ENCODE results near the gene KRTAP12-2.
"Not testable (repeated sequence)": the region's sequence is repeated elsewhere in the genome, so short reads cannot be mapped to it uniquely, and the experiment has no call there.

Gene KRTAP12-2

GRCh38 chr21:44648557-44649311 is 18.0 kb downstream of the KRTAP12-2 start:
- no peak for DNase-seq

DNA sequence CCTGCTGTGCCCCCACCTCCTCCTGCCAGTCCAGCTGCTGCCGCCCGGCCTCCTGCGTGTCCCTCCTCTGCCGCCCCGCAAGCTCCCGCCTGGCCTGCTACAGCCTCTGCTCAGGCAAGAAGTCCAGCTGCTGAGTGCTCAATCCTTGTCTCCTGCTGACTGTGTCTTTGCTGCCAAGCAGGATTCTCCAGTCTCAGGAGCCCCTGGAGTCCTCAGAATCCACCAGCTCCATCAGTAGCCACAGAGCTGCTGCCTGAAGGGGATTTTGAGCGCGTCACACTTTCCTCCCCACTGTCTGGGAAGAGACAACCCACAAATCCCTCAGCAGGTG is 19.5 kb downstream of the KRTAP12-2 start:
- DNase-seq: no peak

DNA sequence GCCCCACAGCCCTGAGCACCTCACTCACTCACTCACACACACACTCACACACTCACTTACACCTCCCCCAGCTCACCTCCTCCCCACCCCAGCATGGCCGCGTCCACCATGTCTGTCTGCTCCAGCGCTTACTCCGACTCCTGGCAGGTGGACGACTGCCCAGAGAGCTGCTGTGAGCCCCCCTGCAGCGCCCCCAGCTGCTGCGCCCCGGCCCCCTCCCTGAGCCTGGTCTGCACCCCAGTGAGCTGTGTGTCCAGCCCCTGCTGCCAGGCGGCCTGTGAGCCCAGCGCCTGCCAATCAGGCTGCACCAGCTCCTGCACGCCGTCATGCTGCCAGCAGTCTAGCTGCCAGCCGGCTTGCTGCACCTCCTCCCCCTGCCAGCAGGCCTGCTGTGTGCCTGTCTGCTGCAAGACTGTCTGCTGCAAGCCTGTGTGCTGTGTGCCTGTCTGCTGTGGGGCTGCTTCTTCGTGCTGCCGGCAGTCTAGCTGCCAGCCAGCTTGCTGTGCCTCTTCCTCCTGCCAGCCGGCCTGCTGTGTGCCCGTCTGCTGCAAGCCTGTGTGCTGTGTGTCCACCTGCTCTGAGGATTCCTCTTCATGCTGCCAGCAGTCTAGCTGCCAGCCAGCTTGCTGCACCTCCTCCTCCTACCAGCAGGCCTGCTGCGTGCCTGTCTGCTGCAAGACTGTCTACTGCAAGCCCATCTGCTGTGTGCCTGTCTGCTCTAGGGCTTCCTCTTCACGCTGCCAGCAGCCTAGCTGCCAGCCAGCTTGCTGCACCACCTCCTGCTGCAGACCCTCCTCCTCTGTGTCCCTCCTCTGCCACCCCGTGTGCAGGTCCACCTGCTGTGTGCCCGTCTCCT is 20.1 kb downstream of the KRTAP12-2 start, which contains the start of gene KRTAP10-11:
Gene KRTAP10-11, plus strand, starts transcription at position 49 of the 856 bp plus-strand sequence. Its CDS starts 45 bp downstream, at position 94.
- not testable (repeated sequence) for DNase-seq

DNA sequence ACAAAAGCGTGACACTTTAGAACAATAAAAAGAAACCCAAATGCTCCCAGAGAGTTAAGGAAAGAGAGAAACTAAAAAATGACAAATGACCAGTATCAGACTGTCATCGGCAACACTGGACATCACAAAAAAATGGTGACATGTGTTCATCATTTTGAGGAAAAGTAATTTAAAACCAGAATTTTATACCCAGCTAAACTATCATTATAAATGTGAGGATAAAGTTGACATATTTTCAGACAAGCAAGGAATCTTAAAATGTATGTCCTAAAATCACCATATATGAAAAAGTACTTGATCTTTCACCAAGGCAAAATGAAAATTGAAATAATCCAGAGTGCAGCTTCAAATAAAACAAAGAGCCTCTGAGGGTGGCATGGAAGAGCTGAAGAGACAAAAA is 21.8 kb downstream of the KRTAP12-2 start:
- DNase-seq: no peak

DNA sequence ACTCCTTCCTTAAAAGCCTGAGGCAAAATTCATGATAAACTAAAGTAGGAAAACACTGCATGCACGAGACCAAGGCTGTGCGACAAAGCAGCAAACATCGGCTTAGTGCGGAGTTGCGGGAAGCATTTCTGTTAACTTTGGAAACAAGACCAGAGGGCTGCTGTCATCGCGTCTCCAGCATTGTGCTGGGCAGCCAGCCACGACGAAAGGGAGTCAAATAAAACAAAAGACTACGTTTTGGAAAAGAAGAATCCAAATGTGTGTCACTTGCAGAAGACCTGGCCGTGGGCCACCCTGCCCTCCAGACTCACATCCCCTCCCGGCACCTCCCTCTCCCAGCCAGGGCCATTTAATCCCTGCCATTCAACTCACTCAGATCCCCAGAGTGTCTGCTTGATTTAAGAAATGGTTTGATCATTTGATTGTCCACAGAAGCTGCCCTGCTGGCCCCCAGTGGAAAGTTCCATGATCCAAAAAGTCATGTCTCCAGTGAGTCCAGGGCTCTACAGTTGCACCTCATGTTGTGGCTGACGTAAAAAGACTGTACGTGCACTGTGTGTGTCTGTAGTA is 22.9 kb downstream of the KRTAP12-2 start:
- DNase-seq: no peak

DNA sequence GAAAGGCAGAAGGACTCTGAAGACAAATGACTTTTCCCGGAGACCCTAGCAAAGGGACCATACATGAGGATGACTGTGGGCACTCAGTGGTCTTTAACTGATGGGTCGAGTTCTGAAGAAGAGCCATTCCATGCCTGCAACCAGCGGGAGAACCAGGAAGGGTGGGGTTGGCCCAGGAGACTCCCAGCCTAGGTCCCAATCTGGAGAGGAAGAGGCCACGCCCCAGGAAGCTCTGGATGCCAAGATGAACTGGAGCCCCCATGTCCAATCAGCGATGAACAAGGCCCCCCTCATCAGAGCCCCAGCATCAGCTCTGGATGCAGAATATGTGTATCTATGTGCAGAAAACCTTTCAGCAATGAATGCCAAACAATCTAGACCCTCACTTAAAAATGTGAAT is 26.0 kb downstream of the KRTAP12-2 start:
- no peak for DNase-seq

- DNase-seq: no peak
Measured at GRCh38 chr21:44639331-44639655, 27.4 kb downstream of the KRTAP12-2 start.

- not testable (repeated sequence) for DNase-seq
Measured at GRCh38 chr21:44638506-44639330, 28.0 kb downstream of the KRTAP12-2 start.

GRCh38 chr21:44637851-44638348 is 28.8 kb downstream of the KRTAP12-2 start:
- not testable (repeated sequence) for DNase-seq

DNA sequence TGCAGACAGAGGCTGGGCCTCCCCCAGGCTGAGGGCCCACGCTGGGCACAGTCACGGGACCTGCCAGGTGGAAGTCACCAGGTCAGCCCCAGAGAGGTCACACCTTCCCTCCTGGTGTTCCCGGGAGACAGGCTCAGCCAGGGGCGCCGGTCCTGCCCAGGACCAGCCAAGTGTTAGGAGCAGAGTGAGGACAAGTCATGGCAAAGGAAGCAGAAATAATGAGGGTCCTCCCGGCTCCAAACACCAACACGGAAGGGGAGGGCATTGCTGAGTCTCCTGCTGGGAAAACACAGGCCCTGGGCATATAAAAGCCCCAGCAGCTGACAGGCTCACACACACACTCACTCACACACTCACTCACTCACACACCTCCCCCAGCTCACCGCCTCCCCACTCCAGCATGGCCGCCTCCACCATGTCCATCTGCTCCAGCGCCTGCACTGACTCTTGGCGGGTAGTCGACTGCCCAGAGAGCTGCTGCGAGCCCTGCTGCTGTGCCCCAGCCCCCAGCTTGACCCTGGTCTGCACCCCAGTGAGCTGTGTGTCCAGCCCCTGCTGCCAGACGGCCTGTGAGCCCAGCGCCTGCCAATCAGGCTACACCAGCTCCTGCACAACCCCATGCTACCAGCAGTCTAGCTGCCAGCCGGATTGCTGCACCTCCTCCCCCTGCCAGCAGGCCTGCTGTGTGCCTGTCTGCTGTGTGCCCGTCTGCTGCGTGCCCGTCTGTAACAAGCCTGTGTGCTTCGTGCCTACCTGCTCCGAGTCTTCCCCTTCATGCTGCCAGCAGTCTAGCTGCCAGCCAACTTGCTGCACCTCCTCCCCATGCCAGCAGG is 29.5 kb downstream of the KRTAP12-2 start, which contains the start of gene KRTAP10-10:
Gene KRTAP10-10, plus strand, starts transcription at position 339 of the 833 bp plus-strand sequence. Its CDS starts 62 bp downstream, at position 401.
- DNase-seq: no peak

GRCh38 chr21:44636209-44637017 is 30.3 kb downstream of the KRTAP12-2 start:
- DNase-seq: no peak

DNA sequence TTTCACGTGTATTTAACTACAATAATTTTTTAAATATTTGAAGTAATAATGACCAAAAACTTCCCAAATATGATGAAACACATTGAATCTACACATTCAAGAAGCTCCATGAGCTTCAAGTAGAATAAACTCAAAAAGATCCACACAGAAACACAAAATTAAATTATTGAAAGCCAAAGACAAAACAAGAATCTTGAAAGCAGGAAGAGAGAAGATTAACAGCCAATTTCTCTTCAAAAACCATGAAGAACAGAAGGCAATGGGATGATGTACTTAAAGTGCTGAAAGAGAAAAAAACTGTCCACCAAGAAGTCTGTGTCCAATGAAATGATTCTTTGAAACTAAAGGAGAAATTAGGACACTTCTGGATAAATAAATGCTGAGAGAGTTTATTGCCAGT is 34.7 kb downstream of the KRTAP12-2 start:
- DNase-seq: no peak

- no peak for DNase-seq
Measured at GRCh38 chr21:44630440-44630839, 36.3 kb downstream of the KRTAP12-2 start.

GRCh38 chr21:44628707-44629391 is 37.9 kb downstream of the KRTAP12-2 start:
- DNase-seq: no peak

DNA sequence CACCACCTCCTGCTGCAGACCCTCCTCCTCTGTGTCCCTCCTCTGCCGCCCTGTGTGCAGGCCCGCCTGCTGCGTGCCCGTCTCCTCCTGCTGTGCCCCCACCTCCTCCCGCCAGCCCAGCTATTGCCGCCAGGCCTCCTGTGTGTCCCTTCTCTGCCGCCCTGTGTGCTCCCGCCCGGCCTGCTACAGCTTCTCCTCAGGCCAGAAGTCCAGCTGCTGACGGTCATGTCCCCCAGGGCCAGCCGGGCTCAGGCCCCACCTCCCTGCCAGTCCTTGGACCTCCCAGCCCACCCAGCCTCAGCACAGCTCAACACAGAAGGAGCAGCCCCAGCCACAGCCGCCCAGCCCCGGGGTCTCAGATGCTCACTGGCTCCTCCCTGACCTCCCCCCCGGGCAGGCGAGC is 38.9 kb downstream of the KRTAP12-2 start:
- not testable (repeated sequence) for DNase-seq

DNA sequence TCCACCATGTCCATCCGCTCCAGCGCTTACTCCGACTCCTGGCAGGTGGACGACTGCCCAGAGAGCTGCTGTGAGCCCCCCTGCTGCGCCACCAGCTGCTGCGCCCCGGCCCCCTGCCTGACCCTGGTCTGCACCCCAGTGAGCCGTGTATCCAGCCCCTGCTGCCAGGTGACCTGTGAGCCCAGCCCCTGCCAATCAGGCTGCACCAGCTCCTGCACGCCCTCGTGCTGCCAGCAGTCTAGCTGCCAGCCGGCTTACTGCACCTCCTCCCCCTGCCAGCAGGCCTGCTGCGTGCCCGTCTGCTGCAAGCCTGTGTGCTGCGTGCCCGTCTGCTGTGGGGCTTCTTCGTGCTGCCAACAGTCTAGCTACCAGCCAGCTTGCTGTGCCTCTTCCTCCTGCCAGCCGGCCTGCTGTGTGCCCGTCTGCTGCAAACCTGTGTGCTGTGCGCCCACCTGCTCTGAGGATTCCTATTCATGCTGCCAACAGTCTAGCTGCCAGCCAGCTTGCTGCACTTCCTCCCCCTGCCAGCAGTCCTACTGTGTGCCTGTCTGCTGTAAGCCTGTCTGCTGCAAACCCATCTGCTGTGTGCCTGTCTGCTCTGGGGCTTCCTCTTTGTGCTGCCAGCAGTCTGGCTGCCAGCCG is 39.4 kb downstream of the KRTAP12-2 start:
- DNase-seq: not testable (repeated sequence)

DNA sequence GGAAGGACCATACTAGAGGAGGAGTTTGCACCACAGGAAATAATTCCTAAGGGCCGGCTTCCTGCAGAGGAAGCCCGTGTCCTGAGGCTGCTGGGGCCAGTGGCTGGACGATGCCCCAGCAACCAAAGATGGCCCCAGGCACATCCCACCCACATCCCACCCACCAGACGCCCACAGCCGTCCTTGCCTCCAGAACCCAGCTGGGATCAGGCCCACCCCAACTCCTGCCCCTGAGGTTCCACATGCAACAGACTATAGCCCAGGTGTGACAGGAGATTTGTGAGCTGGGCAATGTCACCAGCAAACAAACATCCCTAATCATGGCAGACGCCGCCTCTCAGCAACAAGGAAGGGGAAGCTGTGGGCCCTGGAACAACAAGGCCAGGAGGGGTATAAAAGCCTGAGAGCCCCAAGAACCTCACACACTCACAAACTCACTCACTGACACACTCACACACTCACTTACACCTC is 40.0 kb downstream of the KRTAP12-2 start, which contains the start of gene KRTAP10-9:
Gene KRTAP10-9, plus strand, starts transcription at position 421 of the 471 bp plus-strand sequence. CDS start 79 bp downstream, outside the sequence.
- no peak for DNase-seq

DNA sequence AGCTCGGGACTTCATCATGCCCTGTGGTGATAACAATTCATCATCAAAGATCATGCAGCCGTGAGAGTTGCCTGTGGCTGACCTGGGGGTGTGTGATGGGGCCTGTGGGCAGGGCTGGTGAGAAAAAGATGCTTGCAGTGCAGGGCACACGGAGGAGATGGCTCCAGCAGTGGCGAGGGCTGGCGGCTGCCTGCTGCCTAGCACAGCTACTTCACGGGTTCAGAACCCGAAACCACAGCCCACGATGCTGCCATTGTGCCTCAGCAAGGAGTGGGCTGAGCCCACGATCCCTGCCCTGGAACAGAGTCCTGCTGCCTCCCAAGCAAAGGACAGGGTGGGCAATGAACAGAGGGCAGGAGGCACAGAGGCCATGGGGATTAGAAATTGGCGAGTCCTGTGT is 40.5 kb downstream of the KRTAP12-2 start:
- no peak for DNase-seq

GRCh38 chr21:44625756-44626155 is 41.0 kb downstream of the KRTAP12-2 start:
- DNase-seq: no peak
